ENCODE data around the gene RIN3.
"Not testable (repeated sequence)": the region's sequence is repeated elsewhere in the genome, so short reads cannot be mapped to it uniquely, and the experiment has no call there.

RIN3 gene

DNA sequence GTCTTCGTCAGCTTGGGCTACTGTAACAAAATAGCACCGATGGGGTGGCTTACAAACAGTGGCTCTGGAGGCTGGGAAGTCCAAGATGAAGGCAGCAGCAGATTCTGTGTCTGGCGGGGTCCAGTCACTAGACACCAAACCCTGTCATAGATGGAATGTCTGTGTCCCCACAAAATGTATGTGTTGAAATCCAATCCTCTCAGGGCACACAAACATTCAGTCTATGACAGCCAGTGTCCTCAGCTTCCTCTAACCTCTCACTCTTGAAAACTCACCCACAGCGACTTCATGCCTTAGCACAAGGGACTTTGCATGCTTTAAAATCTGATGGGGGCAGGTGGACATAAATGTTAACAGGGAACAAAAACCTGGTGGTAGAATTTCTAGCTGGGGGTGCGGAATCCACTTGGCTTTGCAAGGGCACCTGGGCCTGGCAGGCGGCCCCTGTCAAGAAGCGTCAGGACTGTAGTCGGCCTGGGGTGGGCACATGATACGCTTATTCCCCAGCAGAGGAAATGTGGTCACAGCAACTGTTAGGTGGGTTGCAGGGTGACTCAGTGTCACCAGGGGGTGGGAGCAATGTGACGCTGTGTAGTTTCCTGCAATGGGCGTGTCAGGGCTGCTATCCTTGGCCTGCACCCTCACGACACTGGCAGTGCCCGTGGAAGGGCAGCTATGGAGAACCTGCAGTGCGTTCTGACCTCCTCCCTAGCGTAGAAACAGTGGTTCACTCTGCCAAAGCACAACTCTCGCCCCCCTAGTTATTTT lies 17.7 kb downstream of the RIN3 start:
- DNase-seq, result peak; percentile 47

- DNase-seq, result no peak
These were observed 19.0 kb downstream of the RIN3 start for GRCh38 chr14:92532490-92533163.

DNA sequence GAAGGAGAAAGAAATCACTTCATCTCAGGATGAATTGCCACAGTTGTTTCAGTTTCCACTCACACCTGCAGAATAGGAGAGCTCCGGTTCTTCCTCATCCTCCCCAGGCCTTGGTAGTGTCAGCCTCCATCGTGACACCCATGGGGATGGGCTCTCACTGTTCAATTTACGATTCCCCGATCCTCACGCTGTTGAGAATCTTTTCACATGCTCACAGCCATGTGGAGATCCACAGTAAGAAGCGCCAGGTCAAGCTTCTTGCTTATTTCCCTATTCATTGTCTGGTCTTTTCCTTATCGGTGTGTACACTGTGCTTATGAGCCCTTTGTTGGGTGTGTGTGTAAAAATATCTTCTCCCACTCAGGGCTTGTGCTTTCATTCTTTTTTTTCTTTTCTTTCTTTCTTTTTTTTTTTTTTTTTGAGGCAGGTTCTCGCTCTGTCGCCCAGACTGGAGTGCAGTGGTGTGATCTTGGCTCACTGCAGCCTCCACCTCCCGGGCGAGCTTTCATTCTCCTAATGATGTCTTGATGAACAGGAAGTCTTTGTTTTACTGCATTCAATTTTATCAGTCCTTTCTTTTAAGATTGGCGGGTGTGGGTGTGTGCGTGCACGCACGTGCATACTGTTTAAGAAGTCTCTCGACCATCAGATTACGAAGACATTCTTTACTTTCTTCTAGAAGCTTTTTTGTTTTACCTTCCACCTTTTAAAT lies 21.5 kb downstream of the RIN3 start:
- no peak for DNase-seq

- not testable (repeated sequence) for DNase-seq
These were observed 22.6 kb downstream of the RIN3 start for GRCh38 chr14:92536231-92536630.

DNA sequence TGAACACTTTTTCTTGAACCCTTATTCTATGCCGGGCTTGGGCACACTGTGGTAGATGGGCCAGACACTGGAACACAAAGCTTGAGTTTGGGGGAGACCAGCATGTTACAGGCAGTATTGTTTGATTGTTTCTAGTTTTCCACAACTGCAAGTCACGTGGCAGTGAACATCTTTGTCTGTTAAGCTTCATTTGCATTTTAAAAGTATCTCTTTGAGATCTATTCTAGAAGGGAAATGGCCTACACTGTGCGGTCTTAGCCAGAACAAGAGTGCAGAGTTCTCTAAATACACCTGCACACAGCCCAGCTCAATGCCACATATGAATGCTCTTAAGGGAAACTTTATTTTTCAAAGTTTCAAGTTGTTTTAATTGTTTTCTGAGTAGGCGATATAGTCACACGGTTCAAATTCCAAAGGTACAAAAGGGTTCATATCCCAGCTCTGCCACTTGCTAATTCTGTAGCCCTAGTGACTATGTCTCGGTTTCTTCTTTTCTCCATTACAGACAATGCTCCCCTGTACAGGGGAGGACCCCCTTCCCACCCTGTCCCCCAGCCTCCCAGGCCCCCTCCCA lies 24.9 kb downstream of the RIN3 start:
- no peak for DNase-seq

- no peak for DNase-seq
These were observed 25.8 kb downstream of the RIN3 start for GRCh38 chr14:92539419-92539818.

DNA sequence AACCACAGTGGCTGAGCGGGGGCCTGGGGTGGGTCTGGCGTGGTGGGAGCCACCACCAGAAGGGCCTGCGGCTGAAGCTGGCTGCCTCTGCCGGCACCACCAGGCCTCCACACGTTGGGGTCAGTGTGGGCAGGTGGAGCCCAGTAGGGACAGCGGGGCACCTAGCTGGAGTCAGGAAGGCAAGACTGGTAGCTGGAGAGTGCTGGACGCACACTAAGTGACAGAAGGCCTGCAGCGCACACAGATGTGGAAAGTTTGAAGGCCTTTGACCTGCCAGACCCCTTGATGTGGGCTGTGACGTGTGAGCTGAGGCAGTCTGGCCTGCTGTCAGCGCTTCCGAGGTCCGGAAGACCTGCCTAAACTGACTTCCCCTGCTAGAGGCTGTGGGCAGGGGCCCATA lies 26.3 kb downstream of the RIN3 start:
- no peak for DNase-seq

DNA sequence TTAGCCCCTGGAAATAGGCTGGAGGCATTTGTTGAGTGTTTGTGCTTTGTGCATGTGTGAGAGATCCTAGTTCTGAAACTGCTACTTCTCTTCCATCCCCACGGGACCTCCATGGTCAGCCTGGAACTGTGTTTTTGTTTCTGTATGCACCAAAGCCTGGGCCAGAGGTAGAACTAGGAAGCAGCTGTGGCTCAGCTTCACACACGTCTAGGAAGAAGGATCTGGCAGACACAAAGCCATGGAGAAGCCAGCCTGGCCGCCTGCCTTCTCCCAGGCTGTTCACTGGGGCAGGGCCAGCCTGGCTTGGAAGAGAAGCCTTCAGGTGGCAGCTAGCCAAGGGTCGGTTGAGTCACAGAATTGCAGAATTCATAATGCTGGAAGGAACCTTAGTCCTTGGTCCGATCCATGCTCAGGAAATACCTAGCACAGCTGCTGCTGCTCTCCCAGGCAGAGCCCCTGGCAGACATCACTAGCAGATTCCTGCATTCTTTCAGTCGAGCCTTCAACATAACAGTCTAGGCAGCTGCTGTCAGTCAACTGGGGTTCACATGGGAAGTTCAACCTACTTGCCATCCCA lies 27.0 kb downstream of the RIN3 start:
- DNase-seq, result no peak

GRCh38 chr14:92542766-92543554 lies 29.4 kb downstream of the RIN3 start:
- DNase-seq, result no peak

- no peak for DNase-seq
These were observed 30.6 kb downstream of the RIN3 start for GRCh38 chr14:92544051-92544720.

DNA sequence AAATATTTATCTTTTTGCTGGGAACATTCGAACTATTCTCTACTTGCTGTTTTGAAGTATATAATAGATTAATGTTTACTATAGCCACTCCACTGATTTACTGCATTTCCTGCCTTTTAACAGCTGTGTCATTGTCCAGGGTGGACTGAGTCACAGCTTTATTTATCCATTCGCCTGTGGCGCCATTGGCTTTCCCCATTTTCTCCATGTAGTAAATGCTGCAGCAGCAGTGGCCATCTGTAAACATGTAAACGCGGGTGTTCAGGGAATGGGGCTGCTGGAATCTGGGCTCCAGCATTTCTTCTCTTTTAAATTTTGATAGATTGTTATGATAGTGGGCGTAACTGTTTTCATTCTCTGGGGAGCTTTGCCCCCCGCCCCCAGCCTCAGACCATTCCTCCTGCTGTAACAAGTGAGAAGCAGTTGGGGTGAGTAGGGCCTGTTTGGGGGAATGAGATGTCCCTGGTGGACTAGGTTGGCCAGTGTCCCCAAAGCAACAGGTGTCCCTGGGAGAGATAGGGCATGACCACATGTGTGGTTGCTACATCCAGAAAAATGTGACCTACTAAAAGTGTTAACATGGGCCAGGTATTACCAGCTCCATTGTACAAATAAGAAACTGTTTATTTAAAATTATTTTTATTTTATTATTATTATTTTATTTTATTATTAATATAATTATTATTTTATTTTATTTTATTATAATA lies 32.9 kb downstream of the RIN3 start:
- no peak for DNase-seq

DNA sequence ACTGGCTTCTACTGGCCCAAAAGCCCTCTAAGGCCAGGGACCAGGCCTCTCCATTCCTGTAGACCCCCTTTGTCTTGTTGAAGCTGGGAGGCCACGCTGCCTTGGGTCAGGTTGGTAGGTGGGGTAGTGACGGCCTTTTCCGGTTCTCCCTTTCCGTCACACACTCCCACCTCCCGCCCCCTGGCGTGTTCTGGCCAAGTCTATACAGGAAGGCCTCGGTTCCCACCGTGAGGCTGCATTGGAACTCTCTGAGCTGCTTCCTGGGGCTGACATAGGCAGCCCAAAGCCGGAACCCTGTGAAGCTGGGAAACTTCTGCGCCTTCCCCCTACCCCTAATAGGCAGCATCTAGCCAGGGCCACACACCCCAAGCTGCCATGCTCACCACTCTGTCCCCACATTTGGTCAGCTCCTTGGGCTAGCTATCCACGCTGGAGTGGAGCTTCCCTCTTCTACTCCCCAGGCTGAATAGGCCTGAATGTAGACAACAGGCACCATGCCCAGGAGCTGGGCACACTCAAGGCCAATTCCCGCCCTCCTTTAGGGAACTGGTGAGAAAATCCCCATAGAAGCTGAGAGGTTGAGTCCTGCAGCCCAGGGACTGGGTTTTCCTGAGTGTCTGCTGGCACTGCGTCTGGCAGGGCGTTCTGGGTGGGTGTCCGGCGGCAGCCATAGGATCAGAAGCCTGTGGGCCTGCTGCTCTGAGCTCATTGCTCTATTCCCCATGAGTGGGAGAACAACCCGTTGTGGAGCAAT lies 35.7 kb downstream of the RIN3 start:
- no peak for DNase-seq

DNA sequence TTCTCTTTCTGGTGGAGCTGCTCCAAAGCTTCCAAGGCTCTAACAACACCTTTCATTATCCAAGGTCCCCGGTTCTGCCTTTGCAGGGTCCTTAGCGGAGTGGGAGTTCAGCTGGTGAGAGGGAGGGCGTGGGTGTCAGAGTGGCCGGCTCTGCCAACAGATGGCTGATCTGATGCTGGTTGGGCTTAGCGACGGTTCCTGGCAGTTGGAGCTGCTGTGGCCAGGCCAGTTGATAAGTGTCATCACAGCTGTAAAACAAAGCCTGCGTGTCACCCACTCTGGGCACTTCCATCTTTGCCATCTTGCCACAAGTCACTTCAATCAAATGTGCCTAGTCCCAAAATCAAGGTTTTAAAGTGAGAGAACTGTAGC lies 36.3 kb downstream of the RIN3 start:
- DNase-seq, result no peak

DNA sequence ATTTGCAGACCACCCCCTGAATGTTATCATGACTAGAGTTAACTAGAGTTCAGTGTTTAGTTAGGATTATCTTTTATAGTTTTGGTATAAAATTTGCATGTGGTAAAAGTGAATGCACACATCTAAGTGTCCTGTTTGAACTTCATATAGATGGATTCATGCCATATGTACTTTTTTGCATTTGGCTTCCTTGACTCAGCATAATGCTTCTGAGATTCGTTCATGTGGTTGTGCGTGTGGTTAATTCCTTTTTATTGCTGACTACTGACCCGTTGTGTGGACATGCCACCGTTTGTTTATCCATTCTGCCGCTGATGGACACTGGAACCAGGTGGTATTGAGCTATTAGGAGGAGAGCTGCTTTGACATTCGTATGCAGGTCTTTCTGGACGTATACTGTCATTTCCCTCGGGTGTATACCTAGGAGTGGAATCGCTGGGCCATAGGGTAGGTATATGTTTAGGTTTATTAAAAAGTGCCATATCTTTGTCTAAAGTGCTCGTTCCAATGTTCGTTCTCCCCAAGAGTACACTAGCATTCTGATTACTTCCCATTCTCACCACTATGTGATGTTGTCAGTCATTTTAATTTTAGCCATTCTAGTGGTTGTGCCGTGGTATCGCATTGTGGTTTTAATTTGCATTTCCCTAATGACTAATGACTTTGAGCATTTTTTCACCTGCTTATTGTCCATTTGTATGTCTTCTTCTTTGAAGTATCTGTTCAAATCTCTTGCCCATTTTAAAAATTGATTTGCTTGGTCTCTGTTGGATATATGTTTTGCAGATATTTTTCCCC lies 37.7 kb downstream of the RIN3 start:
- DNase-seq, result no peak

DNA sequence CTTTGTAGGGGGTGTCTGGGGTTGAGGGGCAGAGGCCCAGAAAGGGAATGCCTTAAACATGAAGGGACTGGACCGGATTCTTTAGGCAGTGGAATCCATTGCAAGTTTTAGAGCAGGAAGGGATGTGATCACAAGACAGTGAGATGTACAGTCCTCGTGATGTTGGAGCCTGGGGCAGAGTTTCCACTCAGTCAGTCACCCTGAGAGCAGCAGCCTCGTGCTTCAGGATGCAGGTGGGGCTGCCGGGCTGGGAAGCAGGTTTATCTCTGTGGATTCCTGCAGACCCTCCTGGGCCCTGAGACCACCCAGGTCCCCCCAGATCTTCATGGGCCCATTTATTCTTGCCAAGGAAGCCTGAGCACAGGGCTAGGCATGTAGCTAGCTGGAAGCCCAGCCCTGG lies 38.5 kb downstream of the RIN3 start:
- DNase-seq, result no peak

DNA sequence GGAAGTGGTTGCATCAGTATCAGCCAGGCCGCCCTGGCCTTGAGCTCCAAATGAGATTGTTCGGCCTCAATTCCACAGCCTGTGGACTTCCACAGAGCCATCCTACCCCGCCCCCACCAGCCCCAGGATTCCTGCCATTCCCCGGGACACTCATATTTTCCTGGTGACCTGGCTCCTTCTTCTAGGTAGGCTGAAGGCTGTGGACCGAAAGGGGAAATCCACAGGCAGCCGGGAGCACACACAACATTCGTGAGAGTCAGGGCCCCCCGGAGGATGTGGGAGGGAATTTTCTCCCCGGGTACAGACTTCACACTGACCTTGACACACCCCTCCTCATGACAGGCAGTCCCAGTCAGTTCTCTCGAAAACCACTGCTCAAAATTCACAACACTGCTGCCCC lies 39.9 kb downstream of the RIN3 start:
- DNase-seq, result no peak

GRCh38 chr14:92555465-92556111 lies 42.0 kb downstream of the RIN3 start:
- no peak for DNase-seq

DNA sequence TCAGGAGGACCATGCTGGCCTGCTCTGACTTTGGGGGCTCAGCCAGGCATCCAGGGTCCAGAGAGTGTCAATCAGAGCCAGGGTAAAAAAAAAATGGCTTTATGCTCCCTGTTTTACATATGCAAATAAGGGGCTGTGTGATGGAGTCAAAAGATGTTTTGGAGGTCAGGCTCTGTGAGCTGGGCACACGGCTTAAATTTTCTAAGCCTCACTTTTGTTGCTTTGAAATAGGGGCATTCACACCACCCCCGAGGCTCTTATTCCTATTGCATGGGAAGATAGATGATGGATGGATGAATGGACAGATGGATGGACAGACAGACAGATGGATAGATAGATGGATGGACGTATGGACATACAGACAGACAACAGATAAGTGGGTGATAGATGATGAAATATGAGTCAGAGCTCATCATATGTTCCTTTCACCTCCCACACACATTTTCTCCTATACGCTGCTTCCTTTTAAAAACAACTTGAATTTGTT lies 42.7 kb downstream of the RIN3 start:
- DNase-seq, result no peak

Data from stimulated activated CD4-positive, alpha-beta T cell treated with anti-CD3 and anti-CD28 coated beads, Interleukin-1b, Interleukin-23, amount 100 ng/mL, for 48 hours (primary cell).